CD14-positive monocyte (primary cell): Measurements from ENCODE around the gene ESPN. TPM values are rescaled to one million over a fixed set of nuclear protein-coding genes. Genes with fewer than 3 reads are reported as not detected.

ENCODE experiments used
- DNase-seq, 3 donors: peaks; one replicate each; pipeline ENCODE4 v3.0.0-alpha.2; 2011 to 2022
- H2AFZ ChIP-seq: 2 replicates; pipeline ENCODE4 v1.6.0; 2012; ENCODE audit warnings: mild to moderate bottlenecking, low read depth, low read length, inconsistent platforms; ENCODE audit not compliant: insufficient read depth, poor library complexity, severe bottlenecking
- H3K27ac ChIP-seq, 2 donors: 1 replicate in 1 of 2; 2 replicates in 1 of 2; pipeline ENCODE4 v1.5.1; 2012 to 2013; ENCODE audit warnings: low read length in 2 of 2, control low read depth in 1 of 2, inconsistent platforms in 1 of 2, low read depth in 1 of 2, mild to moderate bottlenecking in 1 of 2
- H3K27me3 ChIP-seq, 2 donors: one replicate each; pipeline versions ENCODE4 v1.6.0 to v1.6.1; 2011 to 2013; ENCODE audit warnings: low read length in 2 of 2; ENCODE audit not compliant: control insufficient read depth in 2 of 2, insufficient read depth in 2 of 2
- H3K36me3 ChIP-seq, 2 donors: replicated peaks in 1 of 2; 1 replicate in 1 of 2; 2 replicates in 1 of 2; pipeline versions ENCODE4 v1.5.1 to v1.6.1; 2012 to 2013; ENCODE audit warnings: low read length in 2 of 2, control low read depth in 1 of 2, inconsistent platforms in 1 of 2, mild to moderate bottlenecking in 1 of 2; ENCODE audit not compliant: insufficient read depth in 2 of 2, control insufficient read depth in 1 of 2
- H3K4me1 ChIP-seq, 2 donors: 1 replicate in 1 of 2; 2 replicates in 1 of 2; pipeline versions ENCODE4 v1.5.1 to v1.6.1; 2012 to 2013; ENCODE audit warnings: low read length in 2 of 2, control low read depth in 1 of 2, inconsistent platforms in 1 of 2, mild to moderate bottlenecking in 1 of 2, moderate library complexity in 1 of 2; ENCODE audit not compliant: insufficient read depth in 2 of 2, control insufficient read depth in 1 of 2
- H3K4me2 ChIP-seq: replicated peaks from 2 replicates; pipeline ENCODE3; 2012; ENCODE audit warnings: low read length, moderate library complexity, mild to moderate bottlenecking; ENCODE audit not compliant: poor library complexity, severe bottlenecking; ENCODE audit errors: extremely low read depth
- H3K4me3 ChIP-seq, 3 experiments: fragments of 200-600 bp in 1 of 3; sonication (generic) in 1 of 3; replicated peaks in 1 of 3; 1 replicate in 2 of 3; 2 replicates in 1 of 3; pipeline ENCODE4 v1.5.1; 2011 to 2013; ENCODE audit warnings: low read length in 3 of 3, mild to moderate bottlenecking in 3 of 3, control low read depth in 2 of 3, low read depth in 2 of 3, inconsistent platforms in 1 of 3, moderate library complexity in 1 of 3
- H3K79me2 ChIP-seq: 2 replicates; pipeline ENCODE4 v1.6.0; 2012; ENCODE audit warnings: mild to moderate bottlenecking, control low read depth, inconsistent platforms, low read length, moderate library complexity; ENCODE audit not compliant: insufficient read depth
- H3K9ac ChIP-seq: 2 replicates; pipeline ENCODE4 v1.6.0; 2017; ENCODE audit warnings: low read length, mild to moderate bottlenecking; ENCODE audit not compliant: insufficient read depth, poor library complexity, severe bottlenecking
- H3K9me3 ChIP-seq, 2 donors: replicated peaks in 1 of 2; 1 replicate in 1 of 2; 2 replicates in 1 of 2; pipeline versions ENCODE4 v1.5.1 to v1.6.1; 2012 to 2013; ENCODE audit warnings: low read length in 2 of 2, control low read depth in 1 of 2; ENCODE audit not compliant: control insufficient read depth in 1 of 2, insufficient read depth in 1 of 2
- H4K20me1 ChIP-seq: 2 replicates; pipeline ENCODE4 v1.6.0; 2012; ENCODE audit warnings: mild to moderate bottlenecking, low read length, control low read depth, moderate library complexity; ENCODE audit not compliant: insufficient read depth
- H3K27ac Mint-ChIP-seq, 7 donors: one replicate each; pipeline ENCODE4 v1.8.0; 2020; ENCODE audit warnings: mild to moderate bottlenecking in 7 of 7, mixed read lengths in 7 of 7, moderate library complexity in 6 of 7, inconsistent platforms in 2 of 7
- H3K27me3 Mint-ChIP-seq, 3 donors: one replicate each; pipeline ENCODE4 v1.8.0; 2021 to 2022; ENCODE audit warnings: low read depth in 3 of 3, mild to moderate bottlenecking in 3 of 3, mixed read lengths in 3 of 3, moderate library complexity in 3 of 3, inconsistent platforms in 1 of 3
- H3K36me3 Mint-ChIP-seq, 2 donors: one replicate each; pipeline ENCODE4 v1.8.0; 2020; ENCODE audit warnings: mixed read lengths in 2 of 2, inconsistent platforms in 1 of 2, mild to moderate bottlenecking in 1 of 2
- H3K4me1 Mint-ChIP-seq: one replicate; pipeline ENCODE4 v1.8.0; 2020; ENCODE audit warnings: mild to moderate bottlenecking, mixed read lengths
- H3K4me3 Mint-ChIP-seq, 2 donors: one replicate each; pipeline ENCODE4 v1.8.0; 2020; ENCODE audit warnings: mild to moderate bottlenecking in 2 of 2, mixed read lengths in 2 of 2, moderate library complexity in 1 of 2
- H3K9me3 Mint-ChIP-seq, 7 donors: one replicate each; pipeline ENCODE4 v1.8.0; 2020 to 2022; ENCODE audit warnings: mixed read lengths in 7 of 7, mild to moderate bottlenecking in 6 of 7, moderate library complexity in 6 of 7, inconsistent platforms in 2 of 7
- CTCF ChIP-seq: fragments of 200-600 bp; IDR thresholded peaks from one replicate; pipeline ENCODE4 v1.8.0; 2022; ENCODE audit warnings: antibody characterized with exemption, mild to moderate bottlenecking
- WGBS: methylation state at CpG from one replicate; pipeline ENCODE4 v1.1.5; 2013; ENCODE audit warnings: missing lambda C conversion rate; ENCODE audit not compliant: insufficient coverage; 5-methylcytosine and 5-hydroxymethylcytosine counted together
- intact Hi-C, 2 donors: fragments of 100-400 bp; cut with micrococcal nuclease; formaldehyde crosslinking; loops; one replicate each; pipeline versions ENCODE4 v1.15.0 to v1.15.1; 2023
- polyA plus RNA-seq, 3 donors: library from polyadenylated mRNA; depleted of rRNA in 1 of 3; unstranded in 2 of 3; stranded (reverse) in 1 of 3; fragments of 300-500 nt in 2 of 3; fragments of >200 nt in 1 of 3; fragmentation: Illumina TruSeq in 2 of 3; gene quantifications; 1 replicate in 2 of 3; 2 replicates in 1 of 3; pipeline ENCODE4 v1.2.3, GENCODE V29; 2012 to 2021

The ESPN gene
- polyA plus RNA-seq, 3 donors: not detected

- H3K27ac ChIP-seq: no peak overlapping the region
- intact Hi-C loops: loop anchor here (1.0 to 5.0 kb wide), 2 partner anchors 160 to 731 kb away; no protein-coding TSS in a partner anchor
- peaks cover 5% of the 10 kb centered on the region for H3K4me1 Mint-ChIP-seq
Observed at GRCh38 chr1:6486433-6487011, 61.9 kb downstream of the ESPN start.

More at GRCh38 chr1:6486433-6487011, 61.9 kb downstream of the ESPN start:
- Histone ChIP-seq H3K4me3 (no peak overlapping the region), H3K4me2 (no peak overlapping the region), H3K27me3 (peaks cover 8 to 61% of the 10 kb centered on the region in 2 donors), H3K4me1 (peaks cover 9 to 10% of the 10 kb centered on the region in 2 donors), H3K9ac (no peak overlapping the region), H3K9me3 (no peaks in the 10 kb centered on the region), H3K36me3 (no peaks in the 10 kb centered on the region), H4K20me1 (no peaks in the 10 kb centered on the region), H3K79me2 (no peaks in the 10 kb centered on the region), H2AFZ (peak overlapping the region; percentile 37)
- Mint-ChIP-seq H3K27ac (no peak overlapping the region), H3K36me3 (no peaks in the 10 kb centered on the region), H3K27me3 (peaks cover 46 to 78% (median 62%) of the 10 kb centered on the region in 3 donors), H3K9me3 (peaks cover 0 to 6% (median 0%) of the 10 kb centered on the region in 7 donors), H3K4me3 (peak overlapping the region in 1 of 2 donors; percentile 48)
- peak; percentile 79 for TF ChIP-seq CTCF
- DNase-seq: peak; percentile 38 to 54 (median 42)
- WGBS: 1% methylated on average over 10 of the region's 15 CpGs
